ENCODE measurements around the gene DNASE1. TPM values are rescaled to one million over a fixed set of nuclear protein-coding genes. Genes with fewer than 3 reads are reported as not detected.

DNASE1 gene
- total and polyA plus RNA-seq, 9 of the 15 experiments (the other 6 are each of a cell fraction or from before 2014, with no cell fraction given): 0.53 to 10.1 (median 5.9) TPM

DNA sequence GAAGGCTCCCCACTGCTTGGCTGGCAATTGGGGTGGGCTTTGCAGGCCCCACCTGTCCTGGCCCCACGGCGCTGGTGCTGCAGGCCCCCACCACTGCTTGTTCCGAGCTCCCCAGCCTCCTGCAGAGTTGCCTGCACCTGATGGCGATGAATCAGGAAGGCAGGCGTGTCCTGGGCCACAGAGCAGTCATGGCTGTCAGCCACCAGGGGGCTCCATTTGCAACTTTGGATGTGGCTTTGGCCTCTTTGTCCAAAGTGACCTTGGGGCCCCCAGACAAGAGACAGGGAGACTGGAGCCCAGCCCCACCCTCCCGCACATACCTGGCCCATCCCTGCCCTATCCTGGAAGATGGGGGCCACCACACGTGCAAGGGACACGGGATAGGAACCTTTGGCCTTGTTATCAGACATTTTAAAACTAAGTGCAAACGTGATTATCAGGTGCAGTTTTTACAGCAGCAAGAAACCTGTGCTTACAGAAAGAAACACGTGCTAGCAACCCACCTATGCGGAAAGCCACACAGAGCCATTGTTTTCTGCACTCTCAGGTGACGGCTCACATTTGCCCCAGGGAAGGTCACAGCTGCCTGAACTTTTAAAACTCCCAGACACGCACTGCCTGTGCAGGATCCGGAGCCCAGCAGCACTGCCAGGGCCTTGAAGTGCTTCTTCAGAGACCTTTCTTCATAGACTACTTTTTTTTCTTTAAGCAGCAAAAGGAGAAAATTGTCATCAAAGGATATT lies at the start of gene DNASE1 (continued):
- TF ChIP-seq, protein P1, sequence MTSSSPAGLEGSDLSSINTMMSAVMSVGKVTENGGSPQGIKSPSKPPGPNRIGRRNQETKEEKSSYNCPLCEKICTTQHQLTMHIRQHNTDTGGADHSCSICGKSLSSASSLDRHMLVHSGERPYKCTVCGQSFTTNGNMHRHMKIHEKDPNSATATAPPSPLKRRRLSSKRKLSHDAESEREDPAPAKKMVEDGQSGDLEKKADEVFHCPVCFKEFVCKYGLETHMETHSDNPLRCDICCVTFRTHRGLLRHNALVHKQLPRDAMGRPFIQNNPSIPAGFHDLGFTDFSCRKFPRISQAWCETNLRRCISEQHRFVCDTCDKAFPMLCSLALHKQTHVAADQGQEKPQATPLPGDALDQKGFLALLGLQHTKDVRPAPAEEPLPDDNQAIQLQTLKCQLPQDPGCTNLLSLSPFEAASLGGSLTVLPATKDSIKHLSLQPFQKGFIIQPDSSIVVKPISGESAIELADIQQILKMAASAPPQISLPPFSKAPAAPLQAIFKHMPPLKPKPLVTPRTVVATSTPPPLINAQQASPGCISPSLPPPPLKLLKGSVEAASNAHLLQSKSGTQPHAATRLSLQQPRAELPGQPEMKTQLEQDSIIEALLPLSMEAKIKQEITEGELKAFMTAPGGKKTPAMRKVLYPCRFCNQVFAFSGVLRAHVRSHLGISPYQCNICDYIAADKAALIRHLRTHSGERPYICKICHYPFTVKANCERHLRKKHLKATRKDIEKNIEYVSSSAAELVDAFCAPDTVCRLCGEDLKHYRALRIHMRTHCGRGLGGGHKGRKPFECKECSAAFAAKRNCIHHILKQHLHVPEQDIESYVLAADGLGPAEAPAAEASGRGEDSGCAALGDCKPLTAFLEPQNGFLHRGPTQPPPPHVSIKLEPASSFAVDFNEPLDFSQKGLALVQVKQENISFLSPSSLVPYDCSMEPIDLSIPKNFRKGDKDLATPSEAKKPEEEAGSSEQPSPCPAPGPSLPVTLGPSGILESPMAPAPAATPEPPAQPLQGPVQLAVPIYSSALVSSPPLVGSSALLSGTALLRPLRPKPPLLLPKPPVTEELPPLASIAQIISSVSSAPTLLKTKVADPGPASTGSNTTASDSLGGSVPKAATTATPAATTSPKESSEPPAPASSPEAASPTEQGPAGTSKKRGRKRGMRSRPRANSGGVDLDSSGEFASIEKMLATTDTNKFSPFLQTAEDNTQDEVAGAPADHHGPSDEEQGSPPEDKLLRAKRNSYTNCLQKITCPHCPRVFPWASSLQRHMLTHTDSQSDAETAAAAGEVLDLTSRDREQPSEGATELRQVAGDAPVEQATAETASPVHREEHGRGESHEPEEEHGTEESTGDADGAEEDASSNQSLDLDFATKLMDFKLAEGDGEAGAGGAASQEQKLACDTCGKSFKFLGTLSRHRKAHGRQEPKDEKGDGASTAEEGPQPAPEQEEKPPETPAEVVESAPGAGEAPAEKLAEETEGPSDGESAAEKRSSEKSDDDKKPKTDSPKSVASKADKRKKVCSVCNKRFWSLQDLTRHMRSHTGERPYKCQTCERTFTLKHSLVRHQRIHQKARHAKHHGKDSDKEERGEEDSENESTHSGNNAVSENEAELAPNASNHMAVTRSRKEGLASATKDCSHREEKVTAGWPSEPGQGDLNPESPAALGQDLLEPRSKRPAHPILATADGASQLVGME (CRISPR knock-in tag; IDR thresholded peaks at IDR 0.05): no peak
- TF ChIP-seq CREM (IDR thresholded peaks at IDR 0.05; ENCODE audit: low read depth) (peak; percentile 41; the same call in 1 of the 2 replicates), PHF8 (IDR thresholded peaks at IDR 0.05; ENCODE audit: borderline replicate concordance, low read length) (no peak), SAP30 (IDR thresholded peaks at IDR 0.05; ENCODE audit: borderline replicate concordance, insufficient read depth, low read depth, low read length, poor library complexity, severe bottlenecking) (no peak), FOSL1 (tag; conservative IDR thresholded peaks at IDR 0.05) (peak; percentile 35; the same call in 1 of the 2 replicates), CHD2 (IDR thresholded peaks at IDR 0.05; ENCODE audit: low read depth, low read length) (no peak), ETS2 (tag; IDR thresholded peaks at IDR 0.05; ENCODE audit: borderline replicate concordance, poor library complexity, severe bottlenecking) (no peak), HDAC6 (IDR thresholded peaks at IDR 0.05; ENCODE audit: low read depth, low read length) (no peak), MEIS2 (IDR thresholded peaks at IDR 0.05; ENCODE audit: partially characterized antibody) (peak; percentile 41), CBX1 (IDR thresholded peaks at IDR 0.05; ENCODE audit: low read depth) (no peak), ZNF696 (CRISPR knock-in tag; conservative IDR thresholded peaks at IDR 0.05) (no peak), ZSCAN32 (CRISPR knock-in tag; IDR thresholded peaks at IDR 0.05) (no peak), RBM39 (optimal IDR thresholded peaks at IDR 0.05; ENCODE audit: low read depth, low read length) (no peak)
- TF ChIP-seq, protein P2, sequence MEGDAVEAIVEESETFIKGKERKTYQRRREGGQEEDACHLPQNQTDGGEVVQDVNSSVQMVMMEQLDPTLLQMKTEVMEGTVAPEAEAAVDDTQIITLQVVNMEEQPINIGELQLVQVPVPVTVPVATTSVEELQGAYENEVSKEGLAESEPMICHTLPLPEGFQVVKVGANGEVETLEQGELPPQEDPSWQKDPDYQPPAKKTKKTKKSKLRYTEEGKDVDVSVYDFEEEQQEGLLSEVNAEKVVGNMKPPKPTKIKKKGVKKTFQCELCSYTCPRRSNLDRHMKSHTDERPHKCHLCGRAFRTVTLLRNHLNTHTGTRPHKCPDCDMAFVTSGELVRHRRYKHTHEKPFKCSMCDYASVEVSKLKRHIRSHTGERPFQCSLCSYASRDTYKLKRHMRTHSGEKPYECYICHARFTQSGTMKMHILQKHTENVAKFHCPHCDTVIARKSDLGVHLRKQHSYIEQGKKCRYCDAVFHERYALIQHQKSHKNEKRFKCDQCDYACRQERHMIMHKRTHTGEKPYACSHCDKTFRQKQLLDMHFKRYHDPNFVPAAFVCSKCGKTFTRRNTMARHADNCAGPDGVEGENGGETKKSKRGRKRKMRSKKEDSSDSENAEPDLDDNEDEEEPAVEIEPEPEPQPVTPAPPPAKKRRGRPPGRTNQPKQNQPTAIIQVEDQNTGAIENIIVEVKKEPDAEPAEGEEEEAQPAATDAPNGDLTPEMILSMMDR (IDR thresholded peaks at IDR 0.05 in 2 of 3, conservative IDR thresholded peaks at IDR 0.05 in 1 of 3; ENCODE audit: insufficient read depth in 2 of 3, low read depth in 1 of 3, low read length in 3 of 3): peak; percentile 79 to 86 (median 85)
- TF ChIP-seq, protein P3, sequence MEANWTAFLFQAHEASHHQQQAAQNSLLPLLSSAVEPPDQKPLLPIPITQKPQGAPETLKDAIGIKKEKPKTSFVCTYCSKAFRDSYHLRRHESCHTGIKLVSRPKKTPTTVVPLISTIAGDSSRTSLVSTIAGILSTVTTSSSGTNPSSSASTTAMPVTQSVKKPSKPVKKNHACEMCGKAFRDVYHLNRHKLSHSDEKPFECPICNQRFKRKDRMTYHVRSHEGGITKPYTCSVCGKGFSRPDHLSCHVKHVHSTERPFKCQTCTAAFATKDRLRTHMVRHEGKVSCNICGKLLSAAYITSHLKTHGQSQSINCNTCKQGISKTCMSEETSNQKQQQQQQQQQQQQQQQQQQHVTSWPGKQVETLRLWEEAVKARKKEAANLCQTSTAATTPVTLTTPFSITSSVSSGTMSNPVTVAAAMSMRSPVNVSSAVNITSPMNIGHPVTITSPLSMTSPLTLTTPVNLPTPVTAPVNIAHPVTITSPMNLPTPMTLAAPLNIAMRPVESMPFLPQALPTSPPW (CRISPR knock-in tag; IDR thresholded peaks at IDR 0.05): peak; percentile 29; the same call in 1 of the 2 replicates
- TF ChIP-seq, protein P4, sequence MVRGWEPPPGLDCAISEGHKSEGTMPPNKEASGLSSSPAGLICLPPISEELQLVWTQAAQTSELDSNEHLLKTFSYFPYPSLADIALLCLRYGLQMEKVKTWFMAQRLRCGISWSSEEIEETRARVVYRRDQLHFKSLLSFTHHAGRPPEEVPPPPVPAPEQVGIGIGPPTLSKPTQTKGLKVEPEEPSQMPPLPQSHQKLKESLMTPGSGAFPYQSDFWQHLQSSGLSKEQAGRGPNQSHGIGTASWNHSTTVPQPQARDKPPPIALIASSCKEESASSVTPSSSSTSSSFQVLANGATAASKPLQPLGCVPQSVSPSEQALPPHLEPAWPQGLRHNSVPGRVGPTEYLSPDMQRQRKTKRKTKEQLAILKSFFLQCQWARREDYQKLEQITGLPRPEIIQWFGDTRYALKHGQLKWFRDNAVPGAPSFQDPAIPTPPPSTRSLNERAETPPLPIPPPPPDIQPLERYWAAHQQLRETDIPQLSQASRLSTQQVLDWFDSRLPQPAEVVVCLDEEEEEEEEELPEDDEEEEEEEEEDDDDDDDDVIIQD (CRISPR knock-in tag; IDR thresholded peaks at IDR 0.05): no peak
